HG03354 (cell line): ENCODE results near the gene ZNF846.
"Not testable (repeated sequence)": the region's sequence is repeated elsewhere in the genome, so short reads cannot be mapped to it uniquely, and the experiment has no call there.

Source experiments
- ATAC-seq: cut with Tn5 transposase; IDR thresholded peaks from one replicate; pipeline ENCODE4 v1.9.1; 2021; ENCODE audit warnings: mild to moderate bottlenecking; ENCODE audit not compliant: unreplicated experiment, poor library complexity, severe bottlenecking

ZNF846 gene

DNA sequence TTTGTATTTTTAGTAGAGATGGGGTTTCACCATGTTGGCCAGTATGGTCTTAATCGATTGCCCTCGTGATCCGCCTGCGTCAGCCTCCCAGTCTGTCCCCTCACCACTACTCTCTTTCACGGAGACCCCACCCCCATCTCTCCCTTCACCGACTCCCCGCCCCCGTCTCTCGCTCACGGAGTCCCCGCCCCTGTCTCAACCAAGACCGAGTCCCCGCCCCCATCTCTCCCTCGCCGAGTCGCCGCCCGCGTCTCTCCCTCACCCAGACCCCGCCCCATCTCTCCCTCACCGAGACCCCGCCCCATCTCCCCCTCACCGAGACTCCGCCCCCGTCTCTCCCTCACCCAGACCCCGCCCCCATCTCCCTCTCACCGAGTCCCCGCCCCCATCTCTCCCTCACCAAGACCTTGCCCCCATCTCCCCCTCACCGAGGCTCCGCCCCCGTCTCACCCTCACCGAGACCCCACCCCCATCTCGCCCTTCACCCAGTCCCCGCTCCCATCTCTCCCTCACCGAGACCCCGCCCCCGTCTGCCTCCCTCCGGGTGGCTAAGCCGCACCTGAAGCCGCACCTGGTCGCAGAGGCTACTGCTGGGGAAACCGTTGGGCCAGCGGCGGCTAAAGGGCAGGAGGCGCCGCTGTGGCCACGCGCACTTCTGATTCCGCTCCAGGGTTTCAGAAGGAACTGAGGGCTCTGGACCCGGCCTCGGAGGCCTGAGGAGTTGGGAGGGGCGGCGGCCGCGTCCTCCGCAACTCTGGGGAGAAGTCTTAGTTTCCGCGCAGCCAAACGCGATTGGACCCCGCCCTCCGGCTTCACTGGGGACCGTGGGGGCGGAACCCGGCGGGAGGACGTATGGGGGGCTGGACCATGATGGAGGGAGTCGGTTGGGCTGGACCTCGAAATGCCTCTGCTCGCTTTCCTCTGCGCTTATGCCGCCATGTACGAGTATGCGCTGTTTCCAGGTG is 17.1 kb upstream of the ZNF846 start:
- peak; percentile 83 for ATAC-seq

DNA sequence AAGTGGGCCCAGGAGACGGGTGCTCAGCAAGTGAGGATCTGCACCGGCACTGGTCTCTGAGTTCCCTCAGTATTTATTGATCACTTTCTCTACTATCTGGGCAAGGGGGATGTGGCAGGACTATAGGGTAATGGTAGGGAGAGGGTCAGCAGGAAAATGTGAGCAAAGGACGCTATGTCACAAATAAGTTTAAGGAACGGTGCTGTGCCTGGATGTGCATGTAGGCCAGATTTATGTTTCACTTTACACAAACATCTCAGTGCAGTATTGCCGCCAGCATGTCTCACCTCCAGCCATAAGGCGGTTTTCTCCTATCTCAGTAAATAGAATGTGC is 15.6 kb upstream of the ZNF846 start:
- not testable (repeated sequence) for ATAC-seq

DNA sequence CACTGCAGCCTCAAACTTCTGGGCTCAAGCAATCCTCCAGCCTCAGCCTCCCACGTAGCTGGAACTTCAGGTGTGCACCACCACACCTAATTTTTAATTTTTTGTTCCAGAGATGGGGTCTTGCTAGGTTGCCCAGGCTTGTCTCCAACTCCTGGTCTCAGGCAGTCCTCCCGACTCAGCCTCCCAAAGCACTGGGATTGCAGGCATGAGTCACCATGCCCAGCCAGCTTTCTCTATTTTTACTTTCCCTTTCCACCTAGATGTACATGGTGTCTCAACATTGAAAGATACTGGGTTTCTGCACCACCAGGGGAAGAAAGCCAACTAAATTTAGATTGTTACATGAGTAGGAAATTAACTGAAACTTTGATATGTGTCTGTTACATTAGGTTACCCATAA is 13.8 kb upstream of the ZNF846 start:
- ATAC-seq: no peak

DNA sequence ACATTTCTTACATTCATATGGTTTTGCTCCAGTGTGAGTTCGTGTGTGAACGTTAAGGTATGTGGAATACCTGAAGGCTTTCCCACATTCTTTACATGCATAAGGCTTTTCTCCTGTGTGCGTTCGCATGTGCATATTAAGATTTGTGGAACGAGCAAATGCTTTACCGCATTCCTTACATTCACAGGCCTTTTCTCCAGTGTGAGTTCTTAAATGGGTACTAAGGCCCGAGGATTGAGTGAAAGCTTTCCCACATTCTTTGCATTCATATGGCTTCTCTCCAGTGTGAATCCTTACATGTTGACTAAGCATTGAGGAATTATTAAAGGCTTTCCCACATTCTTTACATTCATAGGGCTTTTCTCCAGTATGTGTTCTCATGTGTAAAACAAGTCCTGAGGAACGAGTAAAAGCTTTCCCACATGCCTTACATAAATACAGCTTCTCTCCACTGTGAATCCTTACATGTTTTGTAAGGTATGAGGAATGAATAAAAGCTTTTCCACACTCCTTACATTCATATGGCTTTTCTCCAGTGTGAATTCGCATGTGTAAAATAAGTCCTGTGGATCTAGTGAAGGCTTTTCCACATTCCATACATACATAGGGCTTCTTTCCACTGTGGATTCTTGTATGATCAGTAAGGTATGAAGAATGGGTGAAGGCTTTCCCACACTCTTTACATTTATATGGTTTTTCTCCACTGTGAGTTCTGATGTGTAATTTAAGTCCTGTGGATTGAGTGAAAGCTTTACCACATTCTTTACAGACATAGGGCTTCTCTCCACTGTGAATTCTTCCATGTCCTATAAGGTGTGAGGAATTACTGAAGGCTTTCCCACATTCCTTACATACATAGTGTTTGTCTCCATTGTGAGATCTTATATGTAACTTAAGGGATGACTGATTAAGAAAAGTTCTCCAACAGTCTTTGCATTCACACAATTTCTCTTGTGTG is 10.7 kb downstream of the ZNF846 start:
- no peak for ATAC-seq

DNA sequence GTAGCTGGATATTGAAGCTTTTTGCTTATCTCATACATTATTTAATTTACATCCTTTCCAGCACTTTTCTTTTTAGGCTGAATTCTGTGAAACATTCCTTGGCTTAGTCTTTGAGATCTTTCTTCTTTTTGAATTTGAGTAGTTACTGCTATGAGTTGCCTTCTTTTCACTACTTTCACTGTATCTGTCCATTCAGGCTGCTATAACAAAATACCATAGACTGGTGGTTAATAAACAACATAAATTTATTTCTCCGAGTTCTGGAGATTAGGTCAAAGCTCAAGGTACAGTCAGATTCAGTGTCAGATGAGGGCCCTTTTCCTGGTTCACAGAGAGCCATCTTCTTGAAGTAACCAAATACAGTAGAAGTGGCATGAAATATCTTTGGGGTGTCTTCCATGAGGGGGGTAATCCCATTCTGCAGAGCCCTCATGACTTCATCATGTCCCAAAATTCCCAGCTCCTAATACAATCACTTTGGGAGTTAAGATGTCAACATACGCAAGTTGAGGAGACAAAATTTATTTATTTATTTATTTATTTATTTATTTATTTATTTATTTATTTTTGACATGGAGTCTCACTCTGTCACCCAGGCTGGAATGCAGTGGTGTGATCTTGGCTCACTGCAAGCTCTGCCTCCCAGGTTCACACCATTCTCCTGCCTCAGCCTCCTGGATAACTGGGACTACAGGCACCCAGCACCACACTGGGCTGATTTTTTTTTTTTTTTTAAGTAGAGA is 15.7 kb downstream of the ZNF846 start:
- no peak for ATAC-seq

DNA sequence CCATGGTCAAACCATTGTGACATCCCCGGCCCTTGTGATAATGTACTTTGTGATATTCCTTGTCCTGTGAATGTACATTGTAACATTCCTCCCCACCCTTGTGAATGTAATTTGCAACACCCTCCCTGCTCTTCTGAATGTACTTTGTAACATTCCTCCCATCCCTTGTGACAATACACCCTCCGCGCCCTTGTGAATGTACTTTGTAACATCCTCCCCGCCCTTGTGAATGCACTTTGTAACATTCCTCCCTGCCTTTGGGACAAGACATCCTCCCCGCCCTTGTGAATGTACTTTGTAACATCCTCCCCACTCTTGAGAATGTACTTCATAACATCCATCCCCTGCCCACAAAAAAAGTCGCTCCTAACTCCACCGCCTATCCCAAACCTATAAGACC is 17.1 kb downstream of the ZNF846 start:
- ATAC-seq: no peak

DNA sequence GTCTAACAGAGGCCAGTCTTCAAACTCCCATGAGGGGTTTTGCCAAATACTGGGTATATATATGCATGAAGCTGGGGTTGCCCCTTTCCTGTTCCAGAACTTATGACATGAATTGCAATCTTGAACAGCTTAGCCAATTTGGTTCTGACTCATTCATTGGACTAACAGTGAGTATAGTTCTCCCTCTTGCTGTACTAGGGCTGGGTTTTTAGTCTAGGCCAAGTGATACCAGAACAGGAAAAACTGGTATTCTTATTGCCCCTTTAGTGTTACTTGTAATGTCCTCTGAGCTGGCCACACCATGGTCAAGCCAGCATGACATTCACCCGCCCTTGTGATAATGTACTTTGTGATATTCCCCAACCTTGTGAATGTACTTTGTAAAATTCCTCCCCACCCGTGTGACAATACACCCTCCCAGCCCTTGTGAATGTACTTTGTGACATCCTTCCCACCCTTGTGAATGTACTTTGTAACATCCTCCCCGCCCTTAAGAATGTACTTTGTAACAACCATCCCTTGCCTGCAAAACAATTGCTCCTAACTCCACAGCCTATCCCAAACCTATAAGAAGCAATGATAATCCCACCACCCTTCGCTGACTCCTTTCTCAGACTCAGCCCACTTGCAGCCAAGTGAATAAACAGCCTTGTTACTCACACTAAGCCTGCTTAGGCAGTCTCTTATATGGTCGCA is 26.9 kb downstream of the ZNF846 start:
- ATAC-seq: no peak

DNA sequence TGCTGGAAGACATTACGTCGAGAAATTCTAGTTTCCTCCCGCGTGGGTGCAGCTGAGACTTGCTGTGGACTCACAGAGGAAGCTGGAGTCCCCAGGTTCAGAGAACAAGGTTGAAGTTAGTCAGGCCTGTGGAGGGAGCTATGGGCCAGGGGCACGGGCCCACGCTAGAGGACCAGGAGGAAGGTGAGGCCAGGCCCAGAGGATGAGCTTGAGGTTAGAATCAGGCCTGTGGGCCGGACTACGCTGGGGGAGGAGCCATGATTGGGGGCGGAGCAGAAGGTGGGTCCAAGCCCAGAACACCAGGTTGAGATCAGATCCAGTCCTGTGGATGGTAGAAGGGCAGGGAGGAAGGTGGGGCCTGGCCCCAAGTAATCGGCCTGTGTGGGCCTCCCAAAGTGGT is 32.6 kb downstream of the ZNF846 start:
- no peak for ATAC-seq

DNA sequence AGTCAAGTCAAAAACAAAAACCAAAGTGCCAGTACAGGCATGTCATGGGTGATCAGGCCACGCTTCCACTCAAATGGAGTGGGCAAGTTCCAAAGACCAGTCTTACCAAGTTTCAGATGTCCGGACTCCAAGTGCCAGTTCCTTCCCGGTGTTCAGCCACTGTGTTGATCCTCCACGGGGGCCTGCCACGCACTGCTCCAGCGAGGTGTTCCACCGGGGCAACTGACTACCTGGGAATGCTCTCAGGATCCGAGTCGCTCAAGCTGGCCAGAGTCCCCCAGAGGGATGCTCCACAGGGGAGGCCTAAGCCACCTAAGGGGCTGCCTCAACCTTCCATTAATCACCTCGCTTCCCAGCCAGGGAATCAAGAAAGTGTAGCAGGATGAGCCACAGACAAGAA is 38.5 kb downstream of the ZNF846 start:
- ATAC-seq: not testable (repeated sequence)

DNA sequence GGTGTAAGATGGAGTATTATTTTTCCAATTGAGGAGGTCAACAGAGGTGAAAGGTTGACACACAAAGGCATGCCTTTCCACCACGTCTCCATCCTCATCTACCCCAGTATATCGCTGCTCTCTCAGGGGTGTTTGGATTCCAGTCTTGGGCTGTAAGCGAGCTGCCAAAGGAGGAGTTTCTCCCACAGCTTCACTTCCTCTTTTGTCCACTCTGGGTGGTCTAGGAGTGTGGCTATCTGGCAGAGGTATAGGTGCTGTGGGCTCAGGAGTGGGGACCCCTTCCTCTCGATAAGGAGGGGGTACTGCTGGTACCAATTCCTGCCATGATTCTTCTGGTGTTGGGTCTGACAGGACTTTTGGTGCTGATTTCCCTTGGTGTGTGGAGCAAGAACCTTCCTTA is 39.4 kb downstream of the ZNF846 start:
- no peak for ATAC-seq

DNA sequence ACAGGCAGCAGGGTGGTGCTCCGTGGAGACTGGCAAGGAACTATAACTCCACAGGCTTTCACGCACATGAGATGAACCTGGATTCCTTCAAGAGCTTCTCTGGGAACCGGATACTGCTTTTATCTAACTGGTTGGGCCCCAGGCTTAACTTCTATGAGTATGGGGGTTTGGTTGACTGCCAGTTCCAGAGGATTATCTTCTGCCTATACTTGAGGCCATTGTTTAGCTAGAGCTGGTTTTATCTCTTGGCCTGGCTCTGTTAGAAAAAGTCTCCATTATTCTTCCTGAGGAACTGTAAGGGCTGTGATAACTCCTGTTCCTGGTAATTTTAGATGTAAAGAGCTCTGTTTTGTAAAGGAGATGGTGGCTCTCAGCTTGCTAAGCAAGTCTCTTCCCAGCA is 40.9 kb downstream of the ZNF846 start:
- no peak for ATAC-seq

DNA sequence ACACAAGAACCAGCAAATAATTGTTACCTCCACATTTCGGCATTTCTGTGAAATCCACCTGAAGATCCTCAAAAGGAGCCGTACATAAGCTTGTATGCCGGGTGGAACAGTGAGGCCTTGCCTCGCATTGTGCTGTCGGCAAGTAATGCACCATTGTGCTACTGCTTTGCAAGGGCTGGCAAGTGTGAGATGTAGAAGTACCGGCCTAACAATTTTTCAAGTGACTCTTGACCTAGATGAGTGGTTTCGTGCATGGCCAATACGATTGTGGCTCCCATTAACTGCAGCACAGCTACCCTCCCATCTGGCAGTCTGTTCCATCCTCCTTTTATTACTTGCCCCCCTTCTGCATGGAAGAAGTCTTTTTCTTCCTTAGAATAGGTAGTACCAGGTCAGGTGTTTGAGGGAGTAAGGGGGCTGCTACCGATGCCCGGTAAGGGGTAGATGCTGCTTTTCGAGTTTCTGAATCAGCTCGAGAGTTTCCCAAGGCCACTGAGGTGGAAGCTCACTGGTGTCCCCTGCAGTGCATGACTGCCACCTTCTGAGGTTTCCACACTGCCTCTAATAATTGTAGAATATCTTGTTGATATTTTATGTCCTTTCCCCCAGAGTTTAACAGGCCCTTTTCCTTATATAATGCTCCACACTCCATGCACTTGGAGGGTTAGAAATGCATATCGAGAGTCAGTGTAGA is 42.9 kb downstream of the ZNF846 start:
- ATAC-seq: not testable (repeated sequence)

DNA sequence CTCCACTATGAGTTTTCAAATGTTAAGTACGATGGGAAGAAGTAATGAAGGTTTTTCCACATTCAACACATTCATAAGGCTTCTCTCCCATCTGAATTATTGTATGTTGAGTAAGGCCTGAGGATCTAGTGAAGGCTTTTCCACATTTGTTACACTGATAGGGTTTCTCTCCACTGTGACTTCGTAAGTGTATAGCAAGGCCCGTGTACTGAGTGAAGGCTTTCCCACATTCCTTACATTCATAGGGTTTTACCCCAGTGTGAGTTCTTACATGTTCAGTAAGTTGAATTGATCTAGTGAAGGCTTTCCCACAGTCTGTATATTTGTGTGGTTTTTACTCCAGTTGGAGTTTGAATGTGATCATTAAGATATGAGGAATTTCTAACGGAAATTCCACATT is 44.4 kb downstream of the ZNF846 start:
- ATAC-seq: no peak

DNA sequence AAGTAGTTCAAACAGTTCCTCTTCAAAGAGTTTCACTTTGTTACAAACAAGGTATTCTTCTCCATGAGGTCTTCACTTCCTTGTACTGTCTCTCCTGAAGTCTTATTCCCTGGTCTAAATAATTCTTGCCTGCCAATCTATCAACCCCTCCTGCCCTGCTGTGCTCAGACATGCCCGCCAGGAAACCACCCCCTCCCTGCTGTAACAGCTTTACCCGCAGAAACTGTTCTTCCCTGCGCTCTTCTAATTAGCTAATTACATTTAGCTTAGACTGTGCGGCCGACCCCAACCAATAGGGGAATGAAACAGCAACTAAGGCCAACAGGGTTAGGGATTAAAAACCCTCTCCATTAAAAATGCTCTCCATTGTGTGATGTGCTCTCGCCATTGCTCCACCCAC is 46.7 kb downstream of the ZNF846 start:
- no peak for ATAC-seq

DNA sequence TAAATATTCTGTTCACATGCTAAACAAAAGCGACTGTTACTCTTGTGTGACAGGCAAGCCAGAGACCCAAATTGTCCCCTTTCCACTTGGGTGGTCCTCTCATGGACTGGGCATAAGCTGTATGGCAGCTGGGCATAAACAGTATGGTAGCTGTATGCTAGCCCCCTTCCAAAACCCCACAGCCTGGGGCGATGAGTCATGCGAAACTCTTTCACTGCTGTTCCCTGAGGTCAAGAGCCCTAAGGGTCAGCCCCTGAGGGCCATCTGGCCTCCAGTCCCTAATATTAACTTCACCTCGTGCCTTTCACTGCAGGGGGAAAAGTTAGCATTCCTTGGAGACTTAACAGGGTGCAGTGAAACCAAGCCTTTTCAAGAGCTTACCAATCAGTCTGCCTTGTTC is 48.0 kb downstream of the ZNF846 start:
- ATAC-seq: no peak

DNA sequence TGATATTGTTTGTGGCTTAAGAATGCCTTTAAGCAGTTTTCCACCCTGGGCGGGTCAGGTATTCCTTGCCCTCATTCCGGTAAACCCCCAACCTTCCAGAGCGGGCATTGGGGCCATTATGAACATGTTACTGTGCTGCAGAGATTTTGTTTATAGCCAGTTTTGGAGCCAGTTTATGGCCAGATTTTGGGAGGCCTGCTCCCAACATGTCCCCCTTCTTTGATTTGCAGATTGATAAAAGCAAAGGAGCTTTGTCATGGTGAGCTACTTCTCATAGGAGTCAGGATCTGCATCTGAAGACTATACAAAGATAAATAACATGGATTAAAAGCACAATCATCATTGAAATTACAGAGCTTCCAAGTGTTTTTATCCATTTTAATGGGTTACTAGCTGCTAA is 56.7 kb downstream of the ZNF846 start:
- ATAC-seq: no peak

DNA sequence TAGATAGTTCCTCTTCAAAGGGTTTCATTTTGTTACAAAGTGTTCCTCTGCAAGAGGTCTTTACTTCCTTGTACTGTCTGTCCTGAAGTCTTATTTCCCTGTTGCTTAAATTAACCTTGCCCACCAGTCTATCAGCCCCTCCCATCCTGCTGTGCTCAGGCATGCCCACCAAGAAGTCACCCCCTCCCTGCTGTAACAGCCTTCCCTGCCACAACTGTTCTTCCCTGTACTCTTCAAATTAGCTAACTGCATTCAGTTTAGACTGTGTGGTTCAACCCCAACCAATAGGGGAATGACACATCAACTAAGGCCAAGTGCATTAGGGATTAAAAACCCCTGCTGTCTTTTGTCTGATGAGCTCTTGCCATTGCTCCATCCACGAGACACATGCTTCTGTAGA is 59.2 kb downstream of the ZNF846 start:
- ATAC-seq: no peak

DNA sequence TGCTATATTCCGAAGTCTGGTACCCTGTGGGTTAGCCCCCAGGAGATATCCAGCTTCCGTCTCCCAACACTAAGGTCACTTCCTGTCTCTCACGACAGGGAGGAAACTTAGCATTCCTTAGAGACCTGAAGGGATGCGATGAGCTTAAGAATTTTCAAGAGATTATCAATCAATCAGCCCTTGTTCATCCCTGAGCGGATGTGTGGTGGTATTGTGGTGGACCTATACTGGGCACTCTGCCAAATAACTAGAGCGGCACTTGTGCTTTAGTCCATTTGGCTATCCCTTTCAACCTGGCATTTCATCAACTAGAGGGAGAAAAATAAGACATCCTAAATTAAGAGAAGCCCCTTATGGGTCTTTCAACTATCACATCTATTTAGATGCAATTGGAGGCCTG is 62.7 kb downstream of the ZNF846 start:
- no peak for ATAC-seq

DNA sequence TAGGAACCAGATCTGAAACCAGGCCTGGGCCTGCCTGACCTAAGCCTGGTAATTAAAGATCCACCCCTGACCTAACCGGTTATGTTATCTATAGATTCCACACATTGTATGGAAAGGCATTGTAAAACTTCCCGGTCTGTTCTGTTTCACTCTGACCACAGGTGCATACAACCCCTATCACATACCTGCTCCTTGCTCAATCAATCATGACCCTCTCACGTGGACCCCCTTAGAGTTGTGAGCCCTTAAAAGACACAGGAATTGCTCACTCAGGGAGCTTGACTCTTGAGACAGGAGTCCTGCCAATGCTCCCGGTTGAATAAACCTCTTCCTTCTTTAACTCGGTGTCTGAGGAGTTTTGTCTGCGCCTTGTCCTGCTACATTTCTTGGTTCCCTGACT is 66.4 kb downstream of the ZNF846 start:
- ATAC-seq: no peak
